PC-3 (cell line): Measurements from ENCODE around the gene LIME1.

Experiments used
- EZH2 ChIP-seq: fragments of 300-600 bp; sonication (generic); IDR thresholded peaks from one replicate; pipeline ENCODE4 v1.6.1; 2017; ENCODE audit warnings: antibody characterized with exemption, mild to moderate bottlenecking, low read length; ENCODE audit not compliant: unreplicated experiment
- TF ChIP-seq, protein P1 (sequence below): fragments of 300-600 bp; sonication (generic); conservative IDR thresholded peaks from 2 replicates; pipeline ENCODE4 v1.5.1; 2017; ENCODE audit warnings: antibody characterized with exemption, low read depth, mild to moderate bottlenecking, low read length

DNA sequence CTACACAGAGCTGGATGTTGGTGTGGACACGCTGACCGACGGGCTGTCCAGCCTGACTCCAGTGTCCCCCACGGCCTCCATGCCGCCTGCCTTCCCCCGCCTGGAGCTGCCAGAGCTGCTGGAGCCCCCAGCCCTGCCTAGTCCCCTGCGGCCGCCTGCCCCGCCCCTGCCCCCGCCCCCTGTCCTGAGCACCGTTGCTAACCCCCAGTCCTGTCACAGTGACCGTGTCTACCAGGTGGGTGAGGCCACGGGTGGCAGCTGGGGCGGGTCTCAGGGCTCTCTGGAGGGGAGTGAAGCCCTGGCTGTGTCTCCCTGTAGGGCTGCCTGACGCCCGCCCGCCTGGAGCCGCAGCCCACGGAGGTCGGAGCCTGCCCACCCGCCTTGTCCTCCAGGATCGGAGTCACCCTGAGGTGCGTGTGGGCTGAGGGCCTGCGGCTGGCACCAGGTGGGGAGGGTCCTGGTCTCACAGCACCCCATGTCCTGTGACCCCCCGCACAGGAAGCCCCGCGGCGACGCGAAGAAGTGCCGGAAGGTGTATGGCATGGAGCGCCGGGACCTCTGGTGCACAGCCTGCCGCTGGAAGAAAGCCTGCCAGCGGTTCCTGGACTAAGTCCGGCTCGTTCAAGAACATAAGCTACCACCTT, 6.0 kb downstream of the LIME1 start:
- TF ChIP-seq, protein P1, sequence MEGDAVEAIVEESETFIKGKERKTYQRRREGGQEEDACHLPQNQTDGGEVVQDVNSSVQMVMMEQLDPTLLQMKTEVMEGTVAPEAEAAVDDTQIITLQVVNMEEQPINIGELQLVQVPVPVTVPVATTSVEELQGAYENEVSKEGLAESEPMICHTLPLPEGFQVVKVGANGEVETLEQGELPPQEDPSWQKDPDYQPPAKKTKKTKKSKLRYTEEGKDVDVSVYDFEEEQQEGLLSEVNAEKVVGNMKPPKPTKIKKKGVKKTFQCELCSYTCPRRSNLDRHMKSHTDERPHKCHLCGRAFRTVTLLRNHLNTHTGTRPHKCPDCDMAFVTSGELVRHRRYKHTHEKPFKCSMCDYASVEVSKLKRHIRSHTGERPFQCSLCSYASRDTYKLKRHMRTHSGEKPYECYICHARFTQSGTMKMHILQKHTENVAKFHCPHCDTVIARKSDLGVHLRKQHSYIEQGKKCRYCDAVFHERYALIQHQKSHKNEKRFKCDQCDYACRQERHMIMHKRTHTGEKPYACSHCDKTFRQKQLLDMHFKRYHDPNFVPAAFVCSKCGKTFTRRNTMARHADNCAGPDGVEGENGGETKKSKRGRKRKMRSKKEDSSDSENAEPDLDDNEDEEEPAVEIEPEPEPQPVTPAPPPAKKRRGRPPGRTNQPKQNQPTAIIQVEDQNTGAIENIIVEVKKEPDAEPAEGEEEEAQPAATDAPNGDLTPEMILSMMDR: no peak
- TF ChIP-seq EZH2: no peak
